GM19467 (cell line): ENCODE results near the gene ACTL9.
"Not testable (repeated sequence)": the region's sequence is repeated elsewhere in the genome, so short reads cannot be mapped to it uniquely, and the experiment has no call there.

Experiments used
- ATAC-seq: cut with Tn5 transposase; IDR thresholded peaks from one replicate; pipeline ENCODE4 v1.9.1; 2021; ENCODE audit warnings: mild to moderate bottlenecking, moderate library complexity; ENCODE audit not compliant: unreplicated experiment

The ACTL9 gene, protein sequence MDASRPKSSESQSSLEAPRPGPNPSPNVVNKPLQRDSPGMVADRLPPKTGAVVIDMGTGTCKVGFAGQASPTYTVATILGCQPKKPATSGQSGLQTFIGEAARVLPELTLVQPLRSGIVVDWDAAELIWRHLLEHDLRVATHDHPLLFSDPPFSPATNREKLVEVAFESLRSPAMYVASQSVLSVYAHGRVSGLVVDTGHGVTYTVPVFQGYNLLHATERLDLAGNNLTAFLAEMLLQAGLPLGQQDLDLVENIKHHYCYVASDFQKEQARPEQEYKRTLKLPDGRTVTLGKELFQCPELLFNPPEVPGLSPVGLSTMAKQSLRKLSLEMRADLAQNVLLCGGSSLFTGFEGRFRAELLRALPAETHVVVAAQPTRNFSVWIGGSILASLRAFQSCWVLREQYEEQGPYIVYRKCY

DNA sequence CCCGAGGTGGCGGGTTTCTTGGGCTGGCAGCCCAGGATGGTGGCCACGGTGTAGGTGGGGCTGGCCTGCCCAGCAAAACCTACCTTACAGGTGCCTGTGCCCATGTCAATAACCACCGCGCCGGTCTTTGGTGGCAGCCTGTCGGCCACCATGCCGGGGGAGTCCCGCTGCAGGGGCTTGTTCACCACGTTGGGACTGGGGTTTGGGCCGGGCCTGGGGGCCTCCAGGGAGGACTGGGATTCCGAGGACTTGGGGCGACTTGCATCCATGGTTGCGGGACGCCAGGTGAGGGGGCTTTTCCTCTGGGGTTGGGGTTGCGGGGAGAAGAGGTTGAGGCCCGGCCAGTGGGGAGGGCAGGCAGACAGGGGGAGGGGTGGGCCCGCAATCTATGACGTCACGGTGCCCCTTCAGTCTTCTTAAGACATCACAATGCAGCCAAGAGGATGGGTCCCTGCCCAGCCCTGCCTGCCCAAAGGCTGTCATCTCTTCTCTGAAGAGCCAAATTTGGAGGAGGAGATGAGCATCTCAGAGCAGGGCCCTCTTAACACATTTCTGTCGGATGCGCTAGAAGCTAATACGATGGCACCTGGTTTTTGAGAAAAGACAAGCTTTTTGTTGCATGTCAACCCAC, at the start of gene ACTL9:
TSS of gene ACTL9 (minus strand) at position 363 of the 631 bp plus-strand sequence. CDS start at position 269, 94 bp downstream.
- ATAC-seq = no peak

DNA sequence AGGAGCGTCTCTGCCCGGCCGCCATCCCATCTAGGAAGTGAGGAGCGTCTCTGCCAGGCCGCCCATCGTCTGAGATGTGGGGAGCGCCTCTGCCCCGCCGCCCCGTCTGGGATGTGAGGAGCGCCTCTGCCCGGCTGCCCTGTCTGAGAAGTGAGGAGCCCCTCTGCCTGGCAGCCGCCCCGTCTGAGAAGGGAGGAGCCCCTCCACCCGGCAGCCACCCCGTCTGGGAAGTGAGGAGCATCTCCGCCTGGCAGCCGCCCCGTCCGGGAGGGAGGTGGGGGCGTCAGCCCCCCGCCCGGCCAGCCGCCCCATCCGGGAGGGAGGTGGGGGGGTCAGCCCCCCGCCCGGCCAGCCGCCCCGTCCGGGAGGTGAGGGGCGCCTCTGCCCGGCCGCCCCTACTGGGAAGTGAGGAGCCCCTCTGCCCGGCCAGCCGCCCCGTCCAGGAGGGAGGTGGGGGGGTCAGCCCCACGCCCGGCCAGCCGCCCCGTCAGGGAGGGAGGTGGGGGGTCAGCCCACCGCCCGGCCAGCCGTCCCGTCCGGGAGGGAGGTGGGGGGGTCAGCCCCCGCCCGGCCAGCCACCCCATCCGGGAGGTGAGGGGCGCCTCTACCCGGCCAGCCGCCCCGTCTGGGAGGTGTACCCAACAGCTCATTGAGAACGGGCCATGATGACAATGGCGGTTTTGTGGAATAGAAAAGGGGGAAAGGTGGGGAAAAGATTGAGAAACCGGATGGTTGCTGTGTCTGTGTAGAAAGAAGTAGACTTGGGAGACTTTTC, 40.9 kb upstream of the ACTL9 start:
- ATAC-seq = not testable (repeated sequence)

DNA sequence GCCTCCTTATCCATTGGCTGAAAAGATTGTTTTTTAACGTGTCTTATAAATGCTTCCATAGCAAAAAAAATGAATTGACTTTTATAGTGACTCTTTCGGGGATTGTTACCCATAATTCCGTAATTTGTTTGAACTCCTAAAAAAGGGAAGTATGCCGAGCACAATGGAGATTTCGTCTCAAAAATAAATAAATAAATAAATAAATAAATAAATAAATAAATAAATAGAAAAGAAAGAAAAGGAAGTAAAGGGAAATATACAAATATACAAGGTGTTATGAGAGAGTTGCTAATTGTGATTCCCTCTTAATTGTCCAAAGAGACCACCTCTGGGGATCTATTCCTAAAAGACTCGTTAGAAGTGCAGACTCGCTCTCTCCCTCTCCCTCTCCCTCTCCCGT, 39.8 kb upstream of the ACTL9 start:
- ATAC-seq = no peak

DNA sequence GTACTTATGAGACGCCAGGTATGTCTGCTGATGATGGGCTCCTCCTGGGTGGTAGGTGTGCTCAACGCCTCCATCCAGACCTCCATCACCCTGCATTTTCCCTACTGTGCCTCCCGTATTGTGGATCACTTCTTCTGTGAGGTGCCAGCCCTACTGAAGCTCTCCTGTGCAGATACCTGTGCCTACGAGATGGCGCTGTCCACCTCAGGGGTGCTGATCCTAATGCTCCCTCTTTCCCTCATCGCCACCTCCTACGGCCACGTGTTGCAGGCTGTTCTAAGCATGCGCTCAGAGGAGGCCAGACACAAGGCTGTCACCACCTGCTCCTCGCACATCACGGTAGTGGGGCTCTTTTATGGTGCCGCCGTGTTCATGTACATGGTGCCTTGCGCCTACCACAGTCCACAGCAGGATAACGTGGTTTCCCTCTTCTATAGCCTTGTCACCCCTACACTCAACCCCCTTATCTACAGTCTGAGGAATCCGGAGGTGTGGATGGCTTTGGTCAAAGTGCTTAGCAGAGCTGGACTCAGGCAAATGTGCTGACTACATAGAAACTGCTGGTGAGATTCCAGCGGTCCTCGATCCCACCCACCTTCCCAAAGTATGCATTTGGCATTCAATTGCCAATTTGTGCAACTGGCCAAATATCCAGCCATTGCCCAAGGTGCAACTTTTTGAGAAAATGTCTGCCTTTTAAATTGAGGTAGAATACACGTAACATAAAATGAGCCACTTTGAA, 33.0 kb upstream of the ACTL9 start:
- no peak for ATAC-seq

DNA sequence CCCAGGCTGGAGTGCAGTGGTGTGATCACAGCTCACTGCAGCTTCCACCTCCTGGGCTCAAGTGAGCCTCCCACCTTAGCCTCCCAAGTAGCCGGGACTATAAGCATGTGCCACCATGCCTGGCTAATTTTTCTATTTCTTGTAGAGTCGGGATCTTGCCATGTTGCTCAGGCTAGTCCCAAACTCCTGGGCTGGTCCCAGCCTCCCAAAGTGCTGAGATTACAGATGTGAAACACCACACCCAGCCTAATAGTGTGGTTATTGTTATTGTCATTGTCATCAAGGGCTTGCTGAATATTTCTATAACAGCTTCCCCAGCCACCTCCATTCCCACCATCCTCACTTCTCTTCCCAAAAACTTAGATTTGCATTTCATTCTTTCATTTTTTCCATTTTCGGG, 25.7 kb upstream of the ACTL9 start:
- no peak for ATAC-seq

DNA sequence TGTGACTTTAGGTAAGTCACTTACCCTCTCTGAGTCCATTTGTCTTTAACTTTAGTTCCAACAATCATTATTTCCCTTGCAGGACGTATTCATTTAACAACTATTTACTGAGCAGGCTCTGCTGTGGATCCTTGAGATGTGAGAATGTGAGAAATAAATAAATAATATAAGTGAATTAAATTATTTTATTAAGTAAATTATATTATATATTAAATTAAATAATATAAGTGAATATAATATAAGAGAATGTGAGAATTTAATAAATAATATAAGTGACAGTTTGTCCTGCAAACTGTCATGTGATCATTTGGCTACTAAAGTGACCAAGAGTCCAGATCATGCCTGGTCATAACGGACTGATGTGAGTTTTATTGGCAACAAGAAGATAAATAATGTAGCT, 23.4 kb upstream of the ACTL9 start:
- no peak for ATAC-seq

DNA sequence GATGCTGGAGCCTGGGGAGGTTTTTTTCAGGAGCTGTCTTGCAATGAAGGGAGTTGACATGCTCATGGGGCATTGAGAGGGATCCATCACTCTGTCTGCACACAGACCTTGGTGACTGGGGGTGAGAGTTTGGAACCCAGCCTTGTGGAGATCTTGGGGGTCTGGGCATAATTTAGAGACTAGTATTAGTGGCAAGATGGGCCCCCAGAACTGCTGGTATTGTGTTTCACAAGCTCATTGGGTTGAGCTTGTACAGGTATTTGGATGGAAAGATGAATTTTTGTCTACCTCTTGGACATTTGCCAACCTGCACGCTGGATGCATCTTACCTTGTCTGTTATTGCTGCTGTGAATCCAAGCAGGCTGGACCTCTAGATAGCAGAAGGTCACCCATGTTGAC, 22.7 kb upstream of the ACTL9 start, which contains the start of gene OR2Z1:
TSS of gene OR2Z1 (plus strand) at position 301 of the 400 bp plus-strand sequence. CDS start 9,395 bp downstream, outside the sequence.
- ATAC-seq = no peak

DNA sequence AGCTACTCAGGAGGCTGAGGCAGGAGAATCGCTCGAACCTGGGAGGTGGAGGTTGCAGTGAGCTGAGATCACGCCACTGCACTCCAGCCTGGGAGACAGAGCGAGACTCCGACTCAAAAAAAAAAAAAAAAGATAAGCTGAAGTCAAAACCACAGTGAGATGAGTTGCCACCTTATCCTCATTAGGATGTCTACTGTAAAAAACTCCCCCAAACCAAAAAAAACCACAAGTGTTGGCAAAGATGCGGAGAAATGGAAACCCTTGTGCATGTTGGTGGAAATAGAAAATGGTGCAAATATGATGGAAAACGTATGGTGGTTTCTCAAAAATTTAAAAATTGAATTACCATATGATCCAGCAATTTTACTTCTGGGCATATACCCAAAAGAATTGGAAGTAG, 11.7 kb upstream of the ACTL9 start:
- ATAC-seq = not testable (repeated sequence)

DNA sequence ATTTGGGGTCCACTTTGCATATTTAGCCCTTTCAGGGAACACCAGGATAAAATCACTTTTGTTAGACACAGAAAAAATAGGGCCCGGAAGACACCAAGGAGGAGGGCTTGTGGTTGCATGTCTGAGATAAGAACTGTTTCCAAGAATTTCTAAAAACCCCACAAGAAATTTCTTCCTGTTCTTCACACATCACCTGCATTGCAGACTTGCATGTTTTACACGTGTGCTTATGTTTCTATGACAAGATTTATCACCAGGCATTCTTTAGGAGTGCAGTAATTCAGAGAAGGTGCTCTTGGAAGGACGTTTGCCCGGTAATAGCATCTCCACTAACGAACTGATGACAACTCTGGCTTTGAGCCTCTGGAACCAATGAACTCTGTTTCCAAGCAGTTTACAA, 7.1 kb upstream of the ACTL9 start:
- no peak for ATAC-seq

DNA sequence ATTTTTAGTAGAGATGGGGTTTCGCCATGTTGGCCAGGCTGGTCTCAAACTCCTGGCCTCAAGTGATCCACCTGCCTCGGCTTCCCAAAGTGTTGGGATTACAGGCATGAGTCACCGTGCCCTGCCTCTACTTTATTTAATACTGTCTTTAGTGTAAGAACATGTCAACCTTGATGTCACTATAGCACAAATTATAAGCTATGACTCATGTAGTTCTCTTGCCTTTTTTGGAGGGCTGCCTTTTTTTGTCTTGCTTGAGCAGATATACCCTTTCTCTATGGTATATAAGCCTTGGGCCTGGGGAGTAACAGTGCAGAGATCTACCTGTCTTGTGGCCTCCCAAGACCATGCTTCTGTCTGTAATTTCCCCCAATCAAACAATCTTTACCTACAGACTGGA, 6.7 kb upstream of the ACTL9 start:
- ATAC-seq = not testable (repeated sequence)

DNA sequence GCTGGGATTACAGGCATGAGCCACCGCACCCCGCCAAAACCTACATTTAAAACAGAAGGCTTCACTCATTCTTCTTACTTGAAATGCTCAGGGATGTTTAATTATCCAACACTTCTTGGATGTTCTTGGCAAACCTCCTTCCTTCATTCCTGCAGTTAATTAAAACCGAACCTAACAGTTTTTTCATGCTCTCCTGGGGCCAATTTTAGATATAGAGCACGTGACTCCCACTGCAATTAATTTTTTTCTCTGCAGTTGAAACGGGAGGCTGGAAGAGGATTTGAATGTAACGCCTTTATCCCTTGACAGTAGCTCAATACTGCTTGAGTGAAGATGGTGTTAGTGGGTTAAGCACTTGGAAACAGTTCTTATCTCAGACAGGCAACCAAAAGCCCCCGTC, 4.6 kb upstream of the ACTL9 start:
- no peak for ATAC-seq

DNA sequence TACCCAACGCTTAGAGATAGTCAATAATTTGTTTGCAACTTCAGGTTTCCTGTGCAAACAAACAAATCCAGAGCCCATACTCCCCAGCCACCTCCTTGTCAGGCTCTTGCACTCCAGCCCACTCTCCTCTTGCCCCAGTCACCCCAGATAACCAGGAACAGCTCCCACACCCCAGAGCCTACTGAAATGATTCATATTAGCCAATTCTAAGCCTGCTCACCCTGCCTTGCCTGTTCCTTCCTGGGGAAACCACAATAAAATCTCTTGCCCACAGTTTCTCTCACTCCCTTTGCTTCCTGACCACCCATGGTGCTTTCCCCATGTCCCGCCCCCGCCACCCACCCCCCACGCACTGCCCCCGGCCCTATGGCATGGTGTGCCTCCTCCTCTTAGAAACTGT, 3.8 kb upstream of the ACTL9 start:
- no peak for ATAC-seq

DNA sequence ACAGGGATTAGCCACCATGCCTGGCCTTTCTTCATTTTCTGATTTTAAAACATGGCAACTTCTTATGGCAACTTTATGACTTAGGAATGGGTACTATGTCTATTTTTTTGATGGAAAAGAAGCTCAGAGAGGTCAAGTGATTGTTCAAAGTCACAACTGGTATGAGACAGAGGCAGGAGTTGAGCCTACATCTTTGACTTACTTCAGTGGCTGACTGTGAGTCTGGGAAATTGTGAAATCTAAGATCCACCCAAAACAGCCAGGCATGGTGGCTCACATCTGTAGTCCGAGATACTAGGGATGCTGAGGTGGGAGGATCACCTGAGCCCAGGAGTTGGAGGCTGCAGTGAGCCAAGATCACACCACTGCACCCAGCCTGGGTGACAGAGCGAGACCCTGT, 2.4 kb upstream of the ACTL9 start:
- ATAC-seq = no peak

DNA sequence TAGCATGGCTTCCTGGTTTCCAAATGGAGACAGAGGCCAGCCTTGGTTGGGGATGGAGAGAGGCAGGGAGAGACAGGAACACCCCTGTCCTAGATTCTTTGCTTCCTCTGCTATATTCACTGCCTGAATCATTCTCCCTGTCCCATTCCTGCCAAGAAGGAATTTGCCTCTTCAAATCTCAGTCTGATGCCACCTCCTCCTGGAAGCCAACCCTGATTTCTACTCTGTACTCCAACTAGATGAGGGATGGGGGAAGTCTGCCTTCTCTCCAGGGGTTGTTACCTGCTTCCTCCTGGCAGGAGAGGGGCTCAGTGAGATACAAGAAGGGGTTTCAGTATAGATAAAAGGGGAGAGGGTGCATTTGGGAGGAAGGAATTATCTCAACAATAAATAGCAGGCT, 1.3 kb upstream of the ACTL9 start:
- ATAC-seq = no peak

DNA sequence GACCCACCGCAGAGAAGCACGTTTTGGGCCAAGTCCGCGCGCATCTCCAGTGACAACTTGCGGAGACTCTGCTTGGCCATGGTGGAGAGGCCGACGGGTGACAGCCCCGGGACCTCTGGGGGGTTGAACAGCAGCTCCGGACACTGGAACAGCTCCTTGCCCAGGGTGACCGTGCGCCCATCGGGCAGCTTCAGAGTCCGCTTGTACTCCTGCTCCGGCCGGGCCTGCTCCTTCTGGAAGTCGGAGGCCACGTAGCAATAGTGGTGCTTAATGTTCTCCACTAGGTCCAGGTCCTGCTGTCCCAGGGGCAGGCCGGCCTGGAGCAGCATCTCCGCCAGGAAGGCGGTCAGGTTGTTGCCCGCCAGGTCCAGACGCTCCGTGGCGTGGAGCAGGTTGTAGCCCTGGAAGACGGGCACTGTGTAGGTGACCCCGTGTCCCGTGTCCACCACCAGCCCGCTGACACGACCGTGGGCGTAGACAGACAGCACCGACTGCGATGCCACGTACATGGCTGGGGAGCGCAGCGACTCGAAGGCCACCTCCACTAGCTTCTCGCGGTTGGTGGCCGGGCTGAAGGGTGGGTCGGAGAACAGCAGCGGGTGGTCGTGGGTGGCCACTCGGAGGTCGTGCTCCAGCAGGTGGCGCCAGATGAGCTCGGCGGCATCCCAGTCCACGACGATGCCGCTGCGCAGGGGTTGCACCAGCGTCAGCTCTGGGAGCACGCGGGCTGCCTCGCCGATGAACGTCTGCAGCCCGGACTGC, 743 bp downstream of the ACTL9 start:
- no peak for ATAC-seq

DNA sequence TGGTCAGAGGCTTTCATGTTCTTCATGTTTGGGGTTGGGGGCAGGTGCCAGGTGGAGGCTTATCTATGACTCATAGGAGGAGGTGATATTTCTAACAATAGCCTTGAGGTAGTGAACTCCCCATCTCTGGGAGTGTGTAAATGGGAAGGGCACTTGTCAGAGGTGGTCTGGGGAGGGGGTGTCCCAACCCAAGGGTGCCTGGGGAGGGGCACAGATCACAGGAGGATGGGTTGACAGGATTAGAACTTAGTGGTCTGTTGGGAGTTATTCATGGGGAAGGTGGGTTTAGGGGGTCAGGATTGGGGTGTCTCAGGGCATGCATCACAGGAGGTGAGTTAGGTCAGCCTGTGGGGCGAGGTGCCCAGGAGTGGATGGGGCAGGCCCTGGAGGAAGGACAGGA, 1.6 kb downstream of the ACTL9 start:
- no peak for ATAC-seq

DNA sequence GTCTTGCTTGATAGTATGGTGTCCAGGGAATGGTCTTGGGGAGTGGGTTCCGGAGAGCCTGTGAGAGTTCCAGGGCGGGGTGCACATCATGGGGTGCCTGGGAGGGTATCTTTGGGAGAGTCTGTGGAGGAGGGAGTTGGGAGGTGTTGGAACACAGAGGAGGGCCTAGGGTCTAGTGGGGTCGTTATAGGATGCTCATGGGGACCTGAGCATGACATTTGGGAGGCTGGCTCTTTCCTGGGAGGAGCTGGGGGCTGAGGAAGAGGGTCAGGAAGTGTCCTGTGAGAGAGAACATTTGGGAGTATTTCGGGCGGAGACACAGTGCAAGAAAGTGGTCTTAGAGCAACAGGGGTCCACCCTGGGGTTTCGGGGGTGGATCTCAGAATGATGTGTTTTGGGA, 2.7 kb downstream of the ACTL9 start:
- no peak for ATAC-seq

DNA sequence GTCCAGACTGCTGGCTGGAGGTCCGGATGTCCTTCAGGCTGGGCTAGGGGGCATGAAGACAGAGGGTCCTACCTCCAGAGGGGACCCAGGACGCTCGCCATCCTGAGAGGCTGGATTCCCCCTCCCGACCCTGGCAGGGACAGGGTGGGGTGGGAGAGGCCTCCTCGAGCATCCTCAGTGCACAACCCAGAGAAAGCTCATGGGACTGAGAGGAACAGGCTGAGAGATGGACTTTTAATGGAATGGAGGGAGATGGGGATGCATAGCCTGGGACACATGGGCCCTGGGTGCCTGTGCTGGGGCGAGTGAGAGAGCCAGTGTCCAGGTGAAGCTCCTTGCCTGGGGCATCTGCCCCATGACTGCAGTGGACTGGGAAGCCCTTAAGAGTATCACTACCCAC, 3.1 kb downstream of the ACTL9 start:
- ATAC-seq = no peak

DNA sequence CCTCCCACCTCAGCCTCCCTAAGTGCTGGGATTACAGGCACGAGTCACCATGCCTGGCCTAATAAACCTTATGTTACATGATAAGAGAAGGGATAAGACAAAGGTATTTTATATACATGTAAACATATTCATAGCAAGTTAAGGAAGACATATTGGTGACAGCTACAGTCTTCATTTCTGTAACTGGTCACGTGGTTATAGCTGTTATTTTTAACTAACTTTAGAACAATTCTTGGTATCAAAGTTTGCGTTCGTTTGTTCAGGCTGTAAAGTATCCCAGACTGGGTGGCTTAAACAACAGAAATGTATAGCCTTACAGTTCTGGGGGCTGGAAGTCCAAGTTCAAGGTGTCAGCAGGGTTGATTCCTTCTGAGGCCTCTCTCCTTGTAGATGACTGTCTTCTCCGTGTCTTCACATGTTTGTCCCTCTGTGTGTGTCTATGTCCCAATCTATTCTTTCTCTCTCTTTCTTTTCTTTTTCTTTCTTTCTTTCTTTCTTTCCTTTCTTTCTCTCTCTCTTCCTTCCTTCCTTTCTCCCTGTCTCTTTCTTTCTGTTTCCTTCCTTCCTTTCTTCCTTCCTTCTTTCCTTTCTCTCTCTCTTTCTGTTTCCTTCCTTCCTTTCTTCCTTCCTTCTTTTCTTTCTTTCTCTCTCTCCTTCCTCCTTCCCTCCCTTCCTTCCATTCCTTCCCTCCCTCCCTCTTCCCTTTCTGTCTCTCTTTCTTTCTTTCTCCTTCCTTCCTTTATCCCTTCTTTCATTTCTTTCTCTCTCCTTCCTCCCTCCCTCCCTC, 7.6 kb downstream of the ACTL9 start:
- no peak for ATAC-seq
